ENCODE measurements around the gene CD55. TPM values are rescaled to one million over a fixed set of nuclear protein-coding genes. Genes with fewer than 3 reads are reported as not detected.

CD55 gene
- total RNA-seq = 100 to 1,000 TPM; 138 to 264 (median 197) TPM

GRCh38 chr1:207321079-207321789, at the start of gene CD55:
CD55 (plus strand) TSS chr1:207321678; CDS start chr1:207321766, 88 bp downstream.
- TF ChIP-seq POLR2AphosphoS5 (IDR thresholded peaks at IDR 0.05) (peak; percentile 83 to 95 (median 92)), EP300 (IDR thresholded peaks at IDR 0.05) (no peak), CTCF (IDR thresholded peaks at IDR 0.05) (peak; percentile 25 to 26), POLR2A (IDR thresholded peaks at IDR 0.05) (peak; percentile 95 to 98)
- H3K4me1 ChIP-seq = peaks cover 62% of the 10 kb centered on the region
- no peaks in the 10 kb centered on the region for H3K27me3 ChIP-seq
- peaks cover 14% of the 10 kb centered on the region for H3K36me3 ChIP-seq
- peak; percentile 99 for DNase-seq (ENCODE audit: low spot score in 2 of 2)
- WGBS = under 1% methylated on average over 31 of the region's 53 CpGs
- peak within 1 kb of the TSS; percentile 87 for H3K4me3 ChIP-seq
- no peaks in the 10 kb centered on the region for H3K9me3 ChIP-seq
- peak within 1 kb of the TSS; percentile 99 for H3K27ac ChIP-seq

- Histone ChIP-seq H3K36me3 (no peaks in the 10 kb centered on the region), H3K27me3 (no peaks in the 10 kb centered on the region), H3K4me1 (no peaks in the 10 kb centered on the region), H3K27ac (no peak overlapping the region), H3K9me3 (no peaks in the 10 kb centered on the region), H3K4me3 (no peak overlapping the region)
- no peak for DNase-seq (ENCODE audit: low spot score in 2 of 2)
- no peak for TF ChIP-seq POLR2AphosphoS5 (IDR thresholded peaks at IDR 0.05)
- TF ChIP-seq CTCF (IDR thresholded peaks at IDR 0.05) = no peak
- TF ChIP-seq EP300 (IDR thresholded peaks at IDR 0.05) = no peak
- TF ChIP-seq POLR2A (IDR thresholded peaks at IDR 0.05) = no peak
Measured at GRCh38 chr1:207274882-207275281, 46.6 kb upstream of the CD55 start.

GRCh38 chr1:207276465-207276864, 45.0 kb upstream of the CD55 start:
- H3K9me3 ChIP-seq = no peaks in the 10 kb centered on the region
- H3K4me1 ChIP-seq = no peaks in the 10 kb centered on the region
- no peak for DNase-seq (ENCODE audit: low spot score in 2 of 2)
- H3K27ac ChIP-seq = no peak overlapping the region
- H3K27me3 ChIP-seq = no peaks in the 10 kb centered on the region
- 96% methylated on average over 1 of the region's 1 CpG for WGBS
- H3K4me3 ChIP-seq = no peak overlapping the region
- H3K36me3 ChIP-seq = no peaks in the 10 kb centered on the region
- TF ChIP-seq CTCF (IDR thresholded peaks at IDR 0.05) (no peak), EP300 (IDR thresholded peaks at IDR 0.05) (no peak), POLR2AphosphoS5 (IDR thresholded peaks at IDR 0.05) (no peak)

GRCh38 chr1:207277241-207277640, 44.2 kb upstream of the CD55 start:
- Histone ChIP-seq H3K4me1 (peaks cover 7% of the 10 kb centered on the region), H3K4me3 (no peak overlapping the region), H3K9me3 (no peaks in the 10 kb centered on the region), H3K27me3 (no peaks in the 10 kb centered on the region), H3K36me3 (no peaks in the 10 kb centered on the region), H3K27ac (no peak overlapping the region)
- TF ChIP-seq POLR2A (IDR thresholded peaks at IDR 0.05) = no peak
- TF ChIP-seq CTCF (IDR thresholded peaks at IDR 0.05) = no peak
- TF ChIP-seq EP300 (IDR thresholded peaks at IDR 0.05) = no peak
- TF ChIP-seq POLR2AphosphoS5 (IDR thresholded peaks at IDR 0.05) = no peak
- 74% methylated on average over 1 of the region's 1 CpG for WGBS
- DNase-seq (ENCODE audit: low spot score in 2 of 2) = no peak

GRCh38 chr1:207279652-207280051, 41.8 kb upstream of the CD55 start:
- H3K36me3 ChIP-seq = no peaks in the 10 kb centered on the region
- DNase-seq (ENCODE audit: low spot score in 2 of 2) = no peak
- H3K4me3 ChIP-seq = no peak overlapping the region
- no peaks in the 10 kb centered on the region for H3K27me3 ChIP-seq
- H3K9me3 ChIP-seq = no peaks in the 10 kb centered on the region
- peaks cover 17% of the 10 kb centered on the region for H3K4me1 ChIP-seq
- H3K27ac ChIP-seq = no peak overlapping the region
- WGBS = 89% methylated on average over 2 of the region's 2 CpGs
- TF ChIP-seq POLR2AphosphoS5 (IDR thresholded peaks at IDR 0.05) = no peak
- no peak for TF ChIP-seq POLR2A (IDR thresholded peaks at IDR 0.05)
- no peak for TF ChIP-seq CTCF (IDR thresholded peaks at IDR 0.05)
- TF ChIP-seq EP300 (IDR thresholded peaks at IDR 0.05) = no peak

All from suprapubic skin (tissue), 4 donors.